ENCODE measurements around the gene SERP2.

Gene SERP2

DNA sequence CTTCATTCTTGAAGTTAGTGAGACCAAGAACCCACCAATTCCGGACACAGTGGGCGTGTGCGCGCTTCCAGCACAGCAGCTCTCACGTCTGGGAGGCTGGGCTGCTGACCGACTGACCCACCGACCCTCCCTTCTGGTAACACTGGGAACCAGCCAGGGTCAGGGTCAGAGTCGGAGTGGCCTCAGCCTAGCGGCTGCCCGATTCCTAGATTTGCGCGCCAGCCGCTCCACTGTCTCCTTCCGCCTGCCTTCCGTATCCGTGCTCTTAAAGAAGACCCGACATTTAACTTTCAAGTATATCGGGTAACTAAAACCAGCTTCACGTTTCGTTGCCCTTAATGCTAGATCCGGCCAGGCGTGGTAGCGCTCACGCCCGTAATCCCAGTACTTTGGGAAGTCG, 41.1 kb downstream of the SERP2 start:
- FAIRE-seq = no peak

DNA sequence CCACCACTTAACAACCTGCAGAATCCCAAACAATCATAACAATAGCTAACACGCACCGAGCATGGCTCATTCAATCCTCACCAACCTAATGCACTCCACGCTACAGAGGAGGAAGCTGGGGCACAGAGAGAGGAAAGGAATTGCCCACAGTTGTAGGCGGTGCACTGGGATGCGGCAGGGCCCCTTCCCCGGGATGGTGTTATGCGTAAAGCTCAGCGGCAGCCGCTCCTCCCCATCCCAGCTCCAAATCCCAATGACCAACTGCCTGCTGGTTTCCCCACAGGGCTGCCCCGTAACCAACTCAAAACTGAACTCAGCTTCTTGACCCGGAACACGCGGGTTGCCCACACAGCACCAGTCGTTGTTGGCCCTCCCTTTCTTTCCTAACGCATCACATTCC, 42.2 kb downstream of the SERP2 start:
- FAIRE-seq = no peak

DNA sequence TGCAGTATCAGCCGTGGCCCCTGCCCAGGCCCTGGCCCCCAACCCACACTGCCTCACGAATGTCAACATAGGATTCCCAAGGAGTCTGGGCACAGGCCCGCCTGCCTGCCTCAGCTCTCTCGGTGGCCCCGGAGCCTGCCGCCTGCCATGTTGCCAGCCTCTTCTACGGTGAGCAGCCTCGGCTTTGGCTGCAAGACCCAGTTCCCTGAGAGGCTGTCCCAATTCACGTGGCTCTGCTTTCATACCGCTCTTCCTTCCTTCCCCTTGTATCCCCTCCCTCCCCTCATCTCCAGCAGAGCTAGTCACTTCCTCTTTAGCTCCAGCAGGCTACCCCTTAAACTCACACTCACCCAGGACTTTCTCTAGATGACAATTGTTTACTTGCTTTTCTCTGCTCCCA, 42.7 kb downstream of the SERP2 start:
- no peak for FAIRE-seq

DNA sequence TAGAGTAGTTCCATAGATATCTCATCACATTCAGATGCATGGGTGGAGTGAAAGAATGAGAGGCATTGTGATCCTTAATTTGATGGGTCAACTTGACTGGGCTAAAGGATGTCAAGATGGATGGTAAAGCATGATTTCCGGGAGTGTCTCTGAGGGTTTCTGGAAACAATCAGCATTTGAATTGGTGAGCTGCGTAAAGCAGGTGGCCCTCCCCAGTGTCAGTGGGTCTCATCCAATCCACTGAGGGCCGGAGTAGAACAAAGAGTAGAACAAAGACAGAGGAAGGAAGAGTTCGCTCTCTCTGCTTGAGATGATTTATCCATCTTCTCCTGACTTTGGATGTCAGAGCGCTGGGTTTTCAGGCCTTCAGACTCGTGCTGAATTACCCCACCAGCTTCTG, 43.1 kb downstream of the SERP2 start:
- no peak for FAIRE-seq

DNA sequence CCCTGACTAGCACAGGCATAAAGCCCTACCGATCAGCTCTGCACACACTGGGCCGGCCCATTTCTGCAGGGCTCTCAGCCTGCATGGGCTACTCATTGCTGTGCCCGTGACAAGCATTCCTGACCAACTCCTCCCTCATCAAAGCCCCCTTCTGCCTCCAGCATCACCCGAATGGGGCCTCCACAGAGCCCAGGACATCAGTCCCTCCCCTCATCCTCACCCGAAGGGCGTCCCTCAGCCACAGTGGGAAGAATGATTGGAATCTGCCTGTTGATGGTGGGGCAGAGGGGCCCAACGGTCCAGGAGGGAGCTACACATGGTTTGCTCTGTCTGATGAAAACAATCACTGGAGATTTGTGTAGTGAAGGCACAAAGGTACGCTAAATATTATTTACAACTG, 43.8 kb downstream of the SERP2 start:
- no peak for FAIRE-seq

DNA sequence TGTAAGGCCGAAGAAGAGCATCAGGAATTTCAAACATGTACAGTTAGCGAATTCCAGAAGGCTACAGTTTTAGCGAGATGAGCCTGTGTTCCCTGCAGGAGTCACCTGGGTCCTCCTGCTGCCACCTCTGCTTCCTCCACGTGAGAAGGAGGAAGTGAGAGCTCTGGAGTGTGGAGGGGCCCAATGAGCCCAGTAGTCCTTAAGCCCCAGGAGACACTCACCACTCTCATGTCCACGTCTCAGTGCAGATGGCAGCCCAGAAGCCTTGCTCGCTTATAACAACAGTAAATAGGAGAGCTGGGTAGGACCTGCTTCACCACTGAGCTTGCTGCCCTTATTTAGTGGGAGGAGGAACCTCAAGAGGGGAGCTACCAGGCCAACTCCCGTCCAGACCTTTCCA, 44.3 kb downstream of the SERP2 start:
- no peak for FAIRE-seq

DNA sequence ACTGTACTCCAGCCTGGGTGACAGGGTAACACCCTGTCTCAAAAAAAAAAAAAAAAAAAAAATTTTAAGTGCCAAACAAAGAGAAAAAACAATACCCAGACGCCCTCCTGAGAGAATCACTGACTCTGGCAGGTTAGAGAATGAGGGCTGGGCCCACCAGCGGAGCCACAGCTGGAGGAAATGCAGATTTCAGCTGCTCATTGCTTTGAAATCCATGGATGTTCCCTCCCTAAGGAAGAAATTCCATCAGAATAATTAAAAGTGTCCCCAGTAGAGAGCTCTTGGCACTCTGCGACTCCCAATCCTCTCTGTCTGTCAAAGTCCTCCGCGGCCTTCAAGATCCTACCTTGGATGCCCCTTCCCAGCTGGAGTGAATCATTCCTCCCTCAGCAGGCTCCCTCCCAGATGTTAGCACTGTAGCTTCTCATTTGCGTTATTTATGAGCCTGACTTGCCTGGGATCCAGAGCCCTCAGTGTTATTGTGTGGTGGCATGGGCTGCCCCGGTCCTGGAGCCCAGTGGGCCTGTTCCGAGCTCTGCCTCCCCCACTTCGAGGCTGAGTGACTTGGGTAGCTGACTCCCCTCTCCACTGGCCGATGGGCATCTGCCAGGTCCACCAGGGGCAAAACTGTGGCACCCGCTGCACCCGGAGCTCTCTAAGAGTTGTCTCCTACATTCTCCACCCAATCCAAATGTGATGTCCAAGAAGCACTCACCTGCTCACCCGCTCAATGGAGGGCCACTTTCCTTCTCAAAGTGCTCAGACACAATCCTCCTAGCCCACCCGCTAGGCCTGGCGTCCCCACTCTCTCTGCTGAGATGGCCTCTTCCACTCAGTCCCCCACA, 47.0 kb downstream of the SERP2 start:
- no peak for FAIRE-seq

DNA sequence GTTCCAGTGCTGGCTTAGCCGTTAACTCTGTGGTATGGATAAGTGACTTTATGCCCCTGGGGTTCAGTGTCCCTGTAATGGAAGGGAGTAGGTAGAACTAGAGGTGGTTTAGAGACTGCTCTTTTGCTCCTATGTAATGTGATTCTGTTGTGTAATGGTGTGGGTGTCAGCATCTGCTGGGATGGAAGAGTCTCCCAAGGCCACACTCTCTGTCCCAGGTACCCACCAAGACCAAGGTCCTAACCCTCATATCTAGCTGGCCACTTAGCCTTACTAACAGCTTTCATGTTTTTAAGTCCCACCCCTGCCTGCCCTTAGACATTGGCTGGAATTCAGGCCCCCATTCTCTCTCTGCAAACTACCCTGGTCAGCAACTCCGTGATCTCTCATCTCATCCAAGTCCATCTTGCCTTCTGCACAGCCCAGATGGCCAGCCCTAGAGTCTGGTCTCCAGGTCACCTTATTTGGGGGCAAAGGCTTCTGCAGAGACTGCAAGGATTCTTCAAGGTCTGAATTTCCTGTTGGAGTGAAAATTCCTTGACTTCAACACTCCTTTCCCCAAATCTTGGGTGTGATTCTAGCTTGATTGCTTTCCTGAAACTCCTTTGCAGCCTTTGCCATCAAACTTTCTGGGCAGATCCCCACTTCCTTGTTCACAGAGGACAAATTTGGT, 48.4 kb downstream of the SERP2 start:
- FAIRE-seq = no peak

DNA sequence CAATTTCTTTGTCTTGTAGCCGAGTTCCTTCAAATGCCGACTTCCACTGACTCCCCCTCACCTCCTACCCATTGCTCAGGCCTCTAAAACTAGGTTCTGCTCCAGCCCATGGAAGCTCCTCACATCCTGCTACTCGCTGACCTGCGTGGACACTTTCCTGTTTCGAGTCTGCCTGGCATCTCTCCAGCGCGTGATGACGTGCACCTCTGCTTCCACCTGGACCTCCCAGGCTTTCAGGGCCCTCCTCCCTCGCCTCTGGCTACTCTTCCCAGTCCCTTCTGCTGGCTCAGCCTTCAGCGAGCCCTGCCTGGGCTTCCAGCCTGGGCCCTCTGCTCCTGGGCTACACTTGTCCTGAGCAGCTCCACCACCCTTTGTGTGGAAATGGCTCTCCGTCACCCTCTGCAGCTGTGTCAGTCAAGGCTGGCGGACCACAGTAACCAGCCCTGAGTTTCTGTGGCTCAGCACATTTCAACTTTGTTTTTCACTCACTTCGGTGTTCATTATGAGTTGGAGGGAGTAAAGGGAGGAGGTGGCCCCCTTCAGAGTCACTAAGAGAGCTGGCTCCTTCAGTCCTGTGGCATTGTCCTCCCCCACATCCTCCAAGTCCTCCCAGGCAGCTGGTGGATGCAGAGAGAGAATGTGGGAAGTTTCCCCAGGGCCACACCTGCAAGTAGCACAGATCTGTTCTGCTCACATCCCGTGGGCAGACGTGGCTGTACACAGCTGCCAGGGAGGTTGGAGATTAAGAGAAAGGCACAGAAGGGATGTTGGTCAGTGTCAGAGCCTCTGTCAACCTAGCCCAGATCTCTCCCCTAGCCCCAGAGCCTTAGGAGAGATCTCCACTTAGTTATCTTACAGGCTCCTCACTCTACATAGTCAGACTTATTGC, 49.4 kb downstream of the SERP2 start:
- no peak for FAIRE-seq

DNA sequence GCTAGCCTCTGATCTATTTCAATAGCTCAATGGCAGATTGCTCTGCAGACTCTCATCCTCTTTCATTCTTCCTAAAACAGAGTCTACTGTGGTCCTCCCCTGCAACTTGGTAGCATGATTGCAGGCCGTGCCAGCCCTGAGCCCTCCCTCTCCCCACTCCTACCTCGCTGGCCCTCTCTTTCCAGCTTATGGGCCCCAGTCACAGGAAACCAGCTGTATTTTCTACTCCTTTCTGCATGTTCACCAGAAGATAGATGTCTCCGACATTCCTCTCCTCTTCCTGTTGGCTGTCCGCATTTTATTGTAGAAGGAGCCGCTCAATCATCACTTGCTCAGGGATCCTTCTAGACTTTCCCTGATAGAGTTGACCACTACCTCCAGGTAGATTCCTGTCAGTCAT, 50.2 kb downstream of the SERP2 start:
- FAIRE-seq = no peak

DNA sequence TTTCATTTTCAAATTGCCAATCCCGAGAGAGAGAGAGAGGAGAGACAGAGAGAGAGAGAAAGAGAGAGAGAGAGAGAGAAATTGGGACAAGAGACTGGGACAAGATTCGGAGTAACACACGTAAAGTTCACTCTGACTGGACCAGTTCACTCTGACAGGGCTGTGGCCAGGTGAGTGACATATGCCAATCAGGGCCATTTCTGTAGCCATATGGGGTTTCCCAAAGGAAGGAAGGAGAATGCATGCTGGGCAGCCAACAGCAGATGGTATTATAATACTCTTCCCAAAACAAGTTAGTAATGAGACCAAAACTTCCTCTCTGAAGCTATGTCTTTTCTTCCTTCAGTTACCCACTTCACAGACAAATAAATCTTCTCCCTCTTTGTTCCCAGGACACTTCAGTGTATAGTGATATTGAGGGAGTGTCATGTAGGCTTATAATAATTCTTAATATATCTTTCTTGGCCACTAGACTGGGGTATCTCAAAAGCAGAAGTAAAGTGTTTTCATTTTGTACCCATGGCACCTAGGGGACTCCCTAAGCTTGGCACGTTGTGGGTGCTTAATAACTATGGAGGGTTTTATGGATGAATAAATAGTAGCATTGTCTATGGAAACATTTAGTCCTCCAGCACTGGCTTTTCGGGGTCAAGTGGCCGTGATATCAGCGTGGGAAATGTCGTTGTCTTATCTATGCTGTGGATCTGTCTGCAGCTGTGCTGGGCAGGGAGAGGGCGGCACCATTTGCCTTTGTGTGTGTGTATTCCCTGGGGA, 51.6 kb downstream of the SERP2 start:
- no peak for FAIRE-seq

DNA sequence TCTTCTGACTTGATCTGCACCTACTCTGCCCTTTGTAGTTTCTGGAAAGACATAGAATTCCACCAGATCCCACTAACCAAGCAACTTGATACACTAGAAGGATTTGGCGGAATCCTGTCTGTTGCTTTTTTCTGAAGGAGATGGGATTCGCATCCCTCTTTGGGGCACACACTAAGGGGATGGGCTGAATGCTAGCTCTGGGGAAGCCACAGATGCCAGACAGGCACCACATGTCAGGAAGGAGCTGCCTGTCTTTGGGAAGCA, 52.1 kb downstream of the SERP2 start:
- no peak for FAIRE-seq

DNA sequence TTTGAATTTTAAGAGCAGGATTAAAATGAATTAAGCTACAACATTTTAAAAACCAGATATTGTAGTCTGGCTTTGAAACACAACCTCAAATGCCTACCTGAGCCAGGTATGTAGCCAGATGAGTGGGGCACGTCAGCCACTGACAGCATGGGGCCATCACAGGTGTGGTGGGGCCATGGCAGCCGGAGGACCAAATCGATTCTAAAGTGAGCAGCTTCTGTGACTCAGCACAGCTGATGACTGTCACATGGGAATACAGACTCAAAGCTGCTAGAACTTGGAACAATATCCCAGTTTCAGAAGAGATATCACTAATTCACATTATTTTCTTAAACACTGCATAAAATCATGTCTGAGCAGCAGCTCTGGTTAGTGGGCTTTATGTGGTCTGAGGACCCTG, 52.8 kb downstream of the SERP2 start:
- no peak for FAIRE-seq

DNA sequence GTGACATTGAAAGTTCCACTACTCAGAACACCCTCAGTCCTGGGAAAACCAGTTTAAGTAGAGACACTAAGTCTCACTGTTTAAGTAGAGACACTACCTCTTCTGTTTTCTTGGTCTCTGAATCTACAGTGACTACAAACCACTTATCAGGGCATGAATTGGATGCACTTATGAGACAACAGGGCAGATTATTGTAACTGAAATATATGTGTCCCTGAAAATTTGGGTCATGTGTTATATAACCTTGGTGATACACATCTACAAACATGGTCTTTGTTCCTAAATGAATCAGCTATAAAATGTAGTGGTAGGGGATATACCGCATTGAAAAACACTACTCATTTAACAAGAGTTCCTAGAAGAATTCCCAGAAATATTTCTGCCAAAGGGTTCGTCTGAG, 55.7 kb downstream of the SERP2 start:
- FAIRE-seq = no peak

DNA sequence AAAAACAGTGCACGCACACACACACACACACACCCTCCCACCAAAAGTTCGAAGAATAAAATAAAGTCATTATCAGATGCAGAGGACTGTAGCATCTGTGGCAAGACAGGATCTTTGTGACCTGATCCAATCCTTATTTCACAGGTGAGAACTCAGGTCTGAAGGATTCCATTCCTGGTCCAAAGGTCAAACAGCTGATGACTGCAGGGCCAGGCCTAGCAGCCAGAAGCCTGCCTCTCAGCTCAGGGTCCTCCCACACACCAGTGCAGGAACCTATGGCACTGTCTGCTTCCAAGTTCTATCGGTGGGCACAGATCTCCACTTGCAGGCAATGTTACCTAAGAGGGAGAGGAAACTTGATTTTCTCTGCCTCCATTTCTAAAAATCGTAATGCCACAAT, 57.5 kb downstream of the SERP2 start:
- no peak for FAIRE-seq

DNA sequence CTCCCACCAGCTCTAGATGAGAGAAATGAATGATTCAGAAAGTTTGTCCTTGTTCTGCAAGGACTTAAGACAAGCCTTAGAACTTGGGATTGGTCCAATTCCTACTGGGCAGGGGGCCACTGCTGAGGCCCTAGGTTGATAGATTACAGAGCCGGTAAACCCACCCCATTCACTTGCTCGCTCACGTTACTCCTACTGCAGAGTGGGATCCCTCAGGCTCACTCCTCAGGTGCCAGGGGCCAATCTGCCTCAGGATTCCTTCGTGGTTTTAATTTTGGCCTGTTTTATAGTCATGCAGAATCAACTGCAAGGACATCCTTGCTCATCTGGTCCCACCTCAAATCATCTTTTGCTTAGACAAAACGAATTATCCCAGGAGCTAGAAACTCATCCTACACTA, 59.0 kb downstream of the SERP2 start:
- FAIRE-seq = no peak

DNA sequence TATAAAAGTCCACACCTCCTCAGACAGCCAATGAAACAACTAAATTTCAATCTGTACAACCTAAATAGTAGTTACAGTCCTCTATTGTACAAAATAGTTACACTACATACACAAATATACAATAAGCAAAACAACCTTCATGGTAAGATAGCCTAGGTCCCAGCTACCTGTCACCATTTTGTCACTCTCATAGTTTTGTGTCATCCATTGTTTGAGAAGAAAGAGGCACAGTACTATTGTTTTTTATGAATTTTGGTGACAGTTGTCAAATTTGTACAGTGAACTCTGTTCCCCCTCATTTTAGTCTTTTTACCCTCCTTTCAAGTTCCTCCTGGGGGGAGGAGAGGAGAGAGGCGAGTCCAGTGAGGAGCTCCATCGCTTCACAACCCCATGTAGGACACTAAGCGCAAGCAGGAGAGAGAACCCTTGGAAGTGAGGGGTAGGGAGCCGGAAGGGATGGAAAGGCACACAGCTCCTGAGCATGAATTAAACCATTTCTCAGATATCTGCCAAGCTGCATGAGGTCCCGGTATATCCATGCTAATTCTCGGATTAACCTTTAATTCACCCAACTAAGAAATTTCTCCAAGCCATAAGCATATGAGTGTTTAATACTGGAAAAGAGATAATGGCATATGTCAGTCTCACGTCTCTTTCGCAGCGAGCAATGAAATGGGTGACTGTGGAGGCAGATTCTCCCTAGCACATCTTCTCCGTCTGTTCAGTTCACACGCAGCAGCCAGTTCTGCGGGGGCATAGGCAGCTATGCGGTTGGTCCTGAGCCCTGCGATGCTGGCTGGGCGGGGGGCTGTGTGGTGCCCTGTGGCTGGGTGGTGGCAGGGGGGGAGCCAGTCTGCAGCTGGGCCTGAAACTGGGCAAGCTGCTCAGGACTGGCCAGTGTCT, 60.5 kb downstream of the SERP2 start:
- no peak for FAIRE-seq

DNA sequence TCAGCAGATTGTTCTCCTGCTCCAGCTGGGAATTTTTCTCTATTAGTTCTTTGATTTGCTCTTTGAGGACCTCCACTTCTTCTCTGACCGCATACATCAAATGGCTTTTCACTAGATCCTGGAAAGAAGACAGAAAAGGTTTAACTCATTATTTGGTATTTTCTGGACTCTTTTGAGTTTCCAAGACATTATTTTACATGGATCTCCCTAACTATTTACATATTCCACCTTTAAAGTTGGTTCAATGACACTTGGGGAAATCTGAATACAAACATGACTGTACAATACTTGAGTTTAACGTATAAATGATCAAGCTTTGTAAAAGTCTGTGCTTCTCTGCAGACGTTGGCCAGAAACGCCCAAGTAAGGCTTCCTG, 61.1 kb downstream of the SERP2 start:
- FAIRE-seq = no peak

DNA sequence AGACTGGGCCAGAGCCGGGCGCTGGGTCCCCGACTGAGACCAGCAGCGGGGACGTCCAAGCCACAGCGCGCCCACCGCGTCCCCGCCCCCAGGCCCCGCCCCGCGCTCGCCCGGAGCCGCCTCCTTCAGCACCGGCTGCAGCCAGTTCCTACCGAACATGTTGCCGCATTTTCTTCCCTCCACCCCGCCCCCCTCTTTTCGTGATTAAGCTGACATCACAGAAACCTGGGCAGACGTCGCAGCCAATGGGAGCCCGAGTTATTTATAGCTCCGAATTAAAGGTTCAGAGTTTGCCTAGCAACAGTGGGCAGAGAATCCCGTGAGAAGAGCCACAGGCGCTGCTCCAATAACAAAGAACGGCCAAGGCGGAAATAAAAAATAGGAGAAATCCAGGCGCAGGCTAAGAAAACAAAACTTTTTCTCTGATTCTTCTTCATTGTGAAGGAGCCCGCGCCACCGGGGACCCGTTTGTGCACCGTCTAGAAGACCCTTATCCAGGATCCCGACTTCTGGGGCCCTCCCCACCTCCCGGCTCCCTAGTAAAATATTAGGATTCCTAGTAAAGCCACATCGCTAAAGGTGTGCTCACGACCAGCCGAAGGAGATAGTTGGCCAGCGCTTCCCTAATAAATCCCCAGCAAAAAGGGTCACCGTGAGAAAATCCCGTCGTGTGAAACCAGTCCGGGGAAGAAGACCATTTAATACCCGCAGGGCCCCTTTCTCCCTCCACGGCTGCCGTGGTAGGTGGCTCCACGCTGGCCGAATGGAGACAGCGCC, 61.7 kb downstream of the SERP2 start:
- peak; percentile 97 for FAIRE-seq

DNA sequence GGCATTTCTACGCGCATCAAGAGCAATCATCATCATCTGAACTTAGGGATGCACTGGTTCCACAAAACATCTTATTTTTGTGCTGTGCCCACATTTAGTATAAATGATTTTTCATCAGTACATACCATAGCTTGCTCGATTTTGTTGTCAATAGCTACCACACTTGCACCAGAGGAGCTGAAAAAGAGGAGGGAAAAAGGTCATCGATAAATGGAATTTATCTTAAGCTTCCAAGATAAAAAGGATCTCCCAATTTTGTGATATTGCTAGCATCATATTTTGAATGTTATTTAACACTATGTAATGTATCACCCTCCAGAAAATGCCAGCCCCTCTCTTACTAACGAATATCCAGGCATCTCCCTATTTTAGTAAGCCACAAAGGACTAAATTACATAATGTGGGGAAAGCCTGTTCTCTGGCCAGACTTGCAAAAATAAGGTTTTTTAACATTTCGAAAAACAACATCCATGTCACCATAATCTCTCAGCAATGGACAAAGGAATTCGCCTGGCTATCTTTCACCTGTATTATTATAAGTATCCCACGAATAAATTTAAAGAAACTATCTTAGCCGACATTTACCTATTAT, 62.4 kb downstream of the SERP2 start:
- no peak for FAIRE-seq
